ENCODE data around the gene MTARC1.

Gene MTARC1

GRCh38 chr1:220784751-220785150 lies 2.0 kb upstream of the MTARC1 start:
- no peak for TF ChIP-seq POLR2AphosphoS5 (IDR thresholded peaks at IDR 0.05; ENCODE audit: low read depth, low read length)
- no peak for TF ChIP-seq FOXP2 (optimal IDR thresholded peaks at IDR 0.05; ENCODE audit: borderline replicate concordance, extremely low read depth, extremely low read length, insufficient read depth)
- no peak for TF ChIP-seq TAF1 (IDR thresholded peaks at IDR 0.05; ENCODE audit: borderline replicate concordance, insufficient read depth, low read length)
- TF ChIP-seq SIN3A (IDR thresholded peaks at IDR 0.05; ENCODE audit: borderline replicate concordance, insufficient read depth, low read length), result no peak
- TF ChIP-seq REST (IDR thresholded peaks at IDR 0.05; ENCODE audit: insufficient read depth in 1 of 2, low read depth in 2 of 2, low read length in 2 of 2), result no peak

GRCh38 chr1:220785166-220786056 lies 1.3 kb upstream of the MTARC1 start:
- TF ChIP-seq FOXP2 (optimal IDR thresholded peaks at IDR 0.05; ENCODE audit: borderline replicate concordance, extremely low read depth, extremely low read length, insufficient read depth), result no peak
- no peak for TF ChIP-seq POLR2AphosphoS5 (IDR thresholded peaks at IDR 0.05; ENCODE audit: low read depth, low read length)
- TF ChIP-seq REST (IDR thresholded peaks at IDR 0.05; ENCODE audit: insufficient read depth in 1 of 2, low read depth in 2 of 2, low read length in 2 of 2), result no peak
- TF ChIP-seq SIN3A (IDR thresholded peaks at IDR 0.05; ENCODE audit: borderline replicate concordance, insufficient read depth, low read length), result no peak

- TF ChIP-seq POLR2AphosphoS5 (IDR thresholded peaks at IDR 0.05; ENCODE audit: low read depth, low read length) (no peak), SIN3A (IDR thresholded peaks at IDR 0.05; ENCODE audit: borderline replicate concordance, insufficient read depth, low read length) (no peak), REST (IDR thresholded peaks at IDR 0.05; ENCODE audit: insufficient read depth in 1 of 2, low read depth in 2 of 2, low read length in 2 of 2) (no peak), FOXP2 (optimal IDR thresholded peaks at IDR 0.05; ENCODE audit: borderline replicate concordance, extremely low read depth, extremely low read length, insufficient read depth) (no peak), TAF1 (IDR thresholded peaks at IDR 0.05; ENCODE audit: borderline replicate concordance, insufficient read depth, low read length) (no peak)
These were observed 716 bp upstream of the MTARC1 start for GRCh38 chr1:220786057-220786336.

GRCh38 chr1:220787069-220787619 lies 431 bp downstream of the MTARC1 start:
- no peak for TF ChIP-seq REST (IDR thresholded peaks at IDR 0.05; ENCODE audit: insufficient read depth in 1 of 2, low read depth in 2 of 2, low read length in 2 of 2)
- TF ChIP-seq SIN3A (IDR thresholded peaks at IDR 0.05; ENCODE audit: borderline replicate concordance, insufficient read depth, low read length), result no peak
- TF ChIP-seq FOXP2 (optimal IDR thresholded peaks at IDR 0.05; ENCODE audit: borderline replicate concordance, extremely low read depth, extremely low read length, insufficient read depth), result no peak
- TF ChIP-seq TAF1 (IDR thresholded peaks at IDR 0.05; ENCODE audit: borderline replicate concordance, insufficient read depth, low read length), result no peak
- TF ChIP-seq POLR2AphosphoS5 (IDR thresholded peaks at IDR 0.05; ENCODE audit: low read depth, low read length), result no peak
